Frontal cortex (tissue), 4 donors: ENCODE results near the gene C1orf167. TPM values are rescaled to one million over a fixed set of nuclear protein-coding genes. Genes with fewer than 3 reads are reported as not detected.
A peak's percentile ranks its signal among the peaks of the same experiment; 100 is the strongest.

Source experiments
- DNase-seq, 2 donors: peaks; one replicate each; pipeline ENCODE4 v3.0.0; 2012; ENCODE audit warnings: low spot score in 2 of 2
- FAIRE-seq: peaks from 2 replicates; lab custom pipeline; 2012; peaks lifted over from hg19 to GRCh38; lab: Jason Lieb, UNC
- total RNA-seq: library from RNA; depleted of rRNA; stranded (reverse); fragments of >200 nt; gene quantifications from one replicate; pipeline ENCODE4 v1.2.3, GENCODE V29; 2014
- donor health status: control.
- donor health status: control.
- donor health status: control.

The C1orf167 gene
- total RNA-seq, 1 donor from 2014 or later, result not detected

DNA sequence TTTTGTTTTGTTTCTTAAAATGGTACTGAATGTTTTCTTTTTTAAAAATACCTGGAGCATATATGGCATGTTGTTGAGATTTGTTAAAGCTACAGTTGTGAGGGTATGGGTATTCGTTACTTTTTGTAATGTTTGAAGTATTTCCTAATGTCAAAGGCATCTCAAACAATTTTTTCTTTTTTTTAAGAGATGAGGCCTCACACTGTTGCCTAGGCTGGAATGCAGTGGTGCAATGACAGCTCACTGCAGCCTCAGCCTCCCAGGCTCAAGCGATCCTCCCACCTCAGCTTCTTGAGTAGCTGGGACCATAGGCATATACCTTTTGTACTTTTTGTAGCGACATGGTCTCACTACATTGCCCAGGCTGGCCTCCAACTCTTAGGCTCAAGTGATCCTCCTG, 60.1 kb downstream of the C1orf167 start:
- no peak for FAIRE-seq
- DNase-seq, result no peak

GRCh38 chr1:11823366-11824137, 61.6 kb downstream of the C1orf167 start:
- FAIRE-seq (no peak), DNase-seq (no peak)

- DNase-seq (no peak), FAIRE-seq (no peak)
These were observed 63.1 kb downstream of the C1orf167 start for GRCh38 chr1:11825131-11825530.

- no peak for FAIRE-seq
- DNase-seq, result no peak
These were observed 65.0 kb downstream of the C1orf167 start for GRCh38 chr1:11826946-11827345.

GRCh38 chr1:11828511-11828910, 66.5 kb downstream of the C1orf167 start:
- FAIRE-seq, result no peak

DNA sequence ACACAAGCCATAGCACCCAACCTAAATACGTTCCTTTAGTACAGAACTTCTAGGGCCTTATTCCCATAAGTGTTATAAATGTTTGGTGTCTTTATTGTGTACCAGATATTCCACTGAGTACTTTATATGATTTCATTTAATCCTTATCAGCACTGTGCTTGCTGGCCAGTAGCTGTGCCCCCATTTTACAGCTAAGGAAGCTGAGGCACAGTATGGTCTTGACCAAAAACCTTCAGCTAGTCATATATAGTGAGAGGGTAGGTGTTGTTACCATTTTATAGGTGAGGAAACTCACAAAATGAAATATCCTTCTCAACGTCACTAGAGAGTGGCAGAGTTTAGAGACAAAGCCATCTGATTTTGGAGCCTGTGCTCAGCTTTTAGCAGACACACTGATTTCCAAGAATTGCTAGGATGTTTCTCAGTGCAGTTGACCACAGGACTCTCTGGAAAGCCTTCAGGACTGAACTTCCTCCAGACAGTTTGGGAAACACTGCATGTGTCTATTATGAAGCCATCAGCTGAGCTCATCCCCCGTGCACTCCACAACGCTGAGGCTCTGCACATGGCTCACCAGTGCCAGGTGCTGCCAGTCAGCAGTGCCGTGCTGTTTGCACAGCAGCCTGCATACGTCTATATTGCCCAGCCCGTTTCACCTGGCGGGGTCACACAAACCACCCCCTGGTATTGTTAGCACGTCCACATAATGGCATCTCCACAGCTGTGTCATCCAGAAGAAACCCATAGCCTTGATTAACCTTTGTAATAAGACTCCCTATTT, 70.1 kb downstream of the C1orf167 start:
- DNase-seq, result no peak
- FAIRE-seq, result no peak

More at GRCh38 chr1:11828511-11828910, 66.5 kb downstream of the C1orf167 start:
- no peak for DNase-seq

DNA sequence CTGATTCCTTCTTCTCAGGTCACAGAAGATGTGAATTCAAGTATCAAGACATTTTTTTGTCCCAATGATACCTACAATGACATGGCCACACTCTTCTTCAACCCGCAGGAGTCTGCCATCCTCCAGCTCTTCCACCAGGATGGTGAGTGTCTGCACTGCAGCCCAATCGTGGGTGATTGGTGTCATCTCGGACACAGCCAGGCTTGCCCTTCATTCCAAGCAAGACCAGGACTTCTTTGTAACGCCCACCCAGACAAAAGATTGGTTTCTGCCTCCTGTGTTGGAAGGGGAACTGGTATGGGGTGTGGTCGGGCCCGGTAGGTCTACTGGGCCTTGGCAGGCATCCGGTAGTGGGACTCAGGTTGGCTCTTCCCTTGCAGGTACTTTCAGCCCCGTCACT, 71.5 kb downstream of the C1orf167 start:
- DNase-seq, result no peak
- FAIRE-seq, result no peak

DNA sequence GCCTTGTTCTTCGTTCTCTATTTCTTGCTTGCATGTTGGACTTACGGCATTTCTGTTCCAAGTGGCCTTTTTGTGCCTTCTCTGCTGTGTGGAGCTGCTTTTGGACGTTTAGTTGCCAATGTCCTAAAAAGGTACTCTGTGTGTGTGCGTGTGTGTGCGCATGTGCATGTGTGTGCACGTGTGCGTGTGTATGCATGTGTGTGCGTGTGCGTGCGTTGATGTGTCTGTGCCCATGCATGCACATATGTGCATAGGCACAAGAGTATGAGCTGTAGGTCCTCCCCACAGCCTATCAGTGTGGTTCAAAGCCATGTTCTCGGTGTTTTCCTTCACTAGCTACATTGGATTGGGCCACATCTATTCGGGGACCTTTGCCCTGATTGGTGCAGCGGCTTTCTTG, 71.9 kb downstream of the C1orf167 start:
- FAIRE-seq (no peak), DNase-seq (no peak)

- FAIRE-seq, result no peak
- DNase-seq, result no peak
These were observed 73.6 kb downstream of the C1orf167 start for GRCh38 chr1:11835441-11836225.

- DNase-seq (no peak), FAIRE-seq (no peak)
These were observed 75.2 kb downstream of the C1orf167 start for GRCh38 chr1:11836955-11837766.

DNA sequence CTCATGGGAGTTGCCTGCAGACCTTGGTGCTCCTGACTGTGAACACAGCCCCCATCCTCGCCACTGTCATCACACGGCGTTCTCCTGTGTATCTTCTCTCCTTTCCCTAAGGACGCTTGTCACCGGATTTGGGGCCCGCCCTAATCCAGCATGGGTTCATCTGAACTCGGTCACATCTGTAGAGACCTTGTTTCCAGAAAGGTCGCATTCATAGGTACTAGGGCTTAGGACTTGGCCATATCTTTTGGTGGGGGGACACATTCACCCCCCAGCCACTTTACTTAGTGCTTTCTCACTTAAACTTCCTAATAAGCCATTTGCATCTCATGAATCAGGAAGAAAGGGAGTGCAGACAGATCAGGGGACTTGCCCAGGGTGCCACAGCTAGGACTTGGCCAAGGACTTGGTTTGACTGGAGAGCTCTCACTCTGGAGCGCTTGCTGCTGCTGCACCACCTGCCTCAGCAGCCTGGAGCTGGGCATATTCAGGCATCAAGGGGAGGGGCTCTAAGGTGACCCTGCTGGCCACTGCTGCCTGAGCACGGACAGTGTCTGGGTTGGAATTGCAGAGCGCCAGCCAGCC, 75.9 kb downstream of the C1orf167 start:
- DNase-seq (no peak), FAIRE-seq (no peak)

DNA sequence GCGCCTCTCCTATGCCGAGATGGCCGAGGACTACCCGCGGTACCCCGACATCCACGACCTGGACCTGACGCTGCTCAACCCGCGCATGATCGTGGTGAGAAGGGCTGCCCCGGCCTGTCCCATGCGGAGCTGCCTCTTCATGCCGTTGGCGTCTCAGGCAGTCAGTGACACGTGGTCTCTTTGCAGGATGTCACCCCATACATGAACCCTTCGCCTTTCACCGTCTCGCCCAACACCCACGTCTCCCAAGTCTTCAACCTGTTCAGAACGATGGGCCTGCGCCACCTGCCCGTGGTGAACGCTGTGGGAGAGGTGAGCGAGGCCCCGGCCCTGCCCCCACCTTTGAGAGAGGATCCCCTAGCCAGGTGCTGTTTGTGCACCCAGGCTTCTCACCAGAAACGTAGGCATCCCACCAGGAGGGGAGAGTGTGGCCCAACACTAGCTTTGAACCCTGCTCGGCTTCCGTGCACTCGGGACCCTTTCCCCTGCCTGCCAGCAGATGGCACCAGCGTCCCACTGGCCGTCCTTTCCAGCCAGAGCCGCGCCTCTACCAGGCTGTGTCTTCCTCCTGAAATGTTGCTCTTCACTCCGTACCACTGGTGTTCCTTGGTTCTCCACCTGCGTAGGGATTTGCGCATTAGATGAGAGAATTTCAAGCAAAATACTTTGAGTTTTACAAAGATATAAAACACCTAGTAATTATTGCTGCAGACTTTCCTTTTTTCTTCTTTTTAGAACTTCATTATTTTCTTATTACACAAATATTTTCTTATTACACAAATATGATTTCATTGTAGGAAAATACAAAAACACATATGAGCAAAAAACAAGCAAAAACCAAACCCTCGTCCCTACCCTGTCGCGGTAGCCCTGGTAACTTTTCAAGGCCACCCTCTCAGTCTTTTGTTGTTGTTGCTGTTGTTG, 76.6 kb downstream of the C1orf167 start:
- no peak for FAIRE-seq

More for the DNA sequence above, 76.6 kb downstream of the C1orf167 start:
- peak; percentile 76 to 92 for DNase-seq

Other genes starting within 250 kb of the C1orf167 start
- 6.1 TPM for gene FBXO2, start 107.8 kb upstream of the C1orf167 start, total RNA-seq
- gene FBXO44, start 107.3 kb upstream of the C1orf167 start, total RNA-seq, result 33.0 TPM
- 5.3 TPM for gene FBXO6, start 98.0 kb upstream of the C1orf167 start, total RNA-seq
- 54.2 TPM for gene MAD2L2, start 81.0 kb upstream of the C1orf167 start, total RNA-seq
- 137 TPM for gene DRAXIN, start 70.5 kb upstream of the C1orf167 start, total RNA-seq
- gene AGTRAP, start 26.1 kb upstream of the C1orf167 start, total RNA-seq, result 2.4 TPM
- 24.5 TPM for gene MTHFR, start 43.8 kb downstream of the C1orf167 start, total RNA-seq
- 14.7 TPM for gene CLCN6, start 44.0 kb downstream of the C1orf167 start, total RNA-seq
- gene NPPA, start 85.6 kb downstream of the C1orf167 start, total RNA-seq, result 3.3 TPM
- 0.41 TPM for gene NPPB, start 96.8 kb downstream of the C1orf167 start, total RNA-seq
- gene KIAA2013, start 164.2 kb downstream of the C1orf167 start, total RNA-seq, result 20.0 TPM
- 15.5 TPM for gene PLOD1, start 172.5 kb downstream of the C1orf167 start, total RNA-seq
- gene MFN2, start 218.3 kb downstream of the C1orf167 start, total RNA-seq, result 42.0 TPM